ENCODE results near the gene MPPE1. TPM values are rescaled to one million over a fixed set of nuclear protein-coding genes. Genes with fewer than 3 reads are reported as not detected.

MPPE1 gene
- total RNA-seq, 1 experiment from 2014 or later, result 21.4 TPM

- BruUV-seq (replicated peaks), result no TSS peak
- POLR2A ChIA-PET, result no interaction called here
- RAD21 ChIA-PET (ENCODE audit: low non-redundant PET in 1 of 2, low total read pairs in 2 of 2, uncharacterized antibody in 2 of 2, unreplicated experiment in 2 of 2), result no interaction called here
- H3K27ac ChIP-seq (ENCODE audit: low read depth, low read length), result no peak overlapping the region
- H3K36me3 ChIP-seq (ENCODE audit: control insufficient read depth in 1 of 2, insufficient read depth in 2 of 2, low read length in 2 of 2), result no peaks in the 10 kb centered on the region
- H3K4me1 ChIP-seq (ENCODE audit: control insufficient read depth in 1 of 2, insufficient read depth in 2 of 2, low read length in 2 of 2), result peaks cover 3 to 6% of the 10 kb centered on the region in 2 experiments; a peak in 3 of 4 replicates
- TF ChIP-seq RAD21 (IDR thresholded peaks at IDR 0.05; ENCODE audit: low read depth) (no peak), JUND (IDR thresholded peaks at IDR 0.05) (no peak), ZFX (IDR thresholded peaks at IDR 0.05) (no peak), SRF (IDR thresholded peaks at IDR 0.05; ENCODE audit: low read depth) (no peak), ELF1 (IDR thresholded peaks at IDR 0.05; ENCODE audit: borderline replicate concordance, low read depth) (no peak), CTCF (IDR thresholded peaks at IDR 0.05 in 2 of 3, conservative IDR thresholded peaks at IDR 0.05 in 1 of 3; ENCODE audit: borderline replicate concordance in 1 of 3, insufficient read depth in 1 of 3, low read depth in 2 of 3, low read length in 2 of 3) (no peak), FOSL1 (IDR thresholded peaks at IDR 0.05; ENCODE audit: low read depth) (no peak), YY1 (IDR thresholded peaks at IDR 0.05; ENCODE audit: extremely low read depth, insufficient replicate concordance, low read depth, low read length) (no peak), EZH2phosphoT487 (IDR thresholded peaks at IDR 0.05; ENCODE audit: borderline replicate concordance) (no peak)
- TF ChIP-seq, protein P1, sequence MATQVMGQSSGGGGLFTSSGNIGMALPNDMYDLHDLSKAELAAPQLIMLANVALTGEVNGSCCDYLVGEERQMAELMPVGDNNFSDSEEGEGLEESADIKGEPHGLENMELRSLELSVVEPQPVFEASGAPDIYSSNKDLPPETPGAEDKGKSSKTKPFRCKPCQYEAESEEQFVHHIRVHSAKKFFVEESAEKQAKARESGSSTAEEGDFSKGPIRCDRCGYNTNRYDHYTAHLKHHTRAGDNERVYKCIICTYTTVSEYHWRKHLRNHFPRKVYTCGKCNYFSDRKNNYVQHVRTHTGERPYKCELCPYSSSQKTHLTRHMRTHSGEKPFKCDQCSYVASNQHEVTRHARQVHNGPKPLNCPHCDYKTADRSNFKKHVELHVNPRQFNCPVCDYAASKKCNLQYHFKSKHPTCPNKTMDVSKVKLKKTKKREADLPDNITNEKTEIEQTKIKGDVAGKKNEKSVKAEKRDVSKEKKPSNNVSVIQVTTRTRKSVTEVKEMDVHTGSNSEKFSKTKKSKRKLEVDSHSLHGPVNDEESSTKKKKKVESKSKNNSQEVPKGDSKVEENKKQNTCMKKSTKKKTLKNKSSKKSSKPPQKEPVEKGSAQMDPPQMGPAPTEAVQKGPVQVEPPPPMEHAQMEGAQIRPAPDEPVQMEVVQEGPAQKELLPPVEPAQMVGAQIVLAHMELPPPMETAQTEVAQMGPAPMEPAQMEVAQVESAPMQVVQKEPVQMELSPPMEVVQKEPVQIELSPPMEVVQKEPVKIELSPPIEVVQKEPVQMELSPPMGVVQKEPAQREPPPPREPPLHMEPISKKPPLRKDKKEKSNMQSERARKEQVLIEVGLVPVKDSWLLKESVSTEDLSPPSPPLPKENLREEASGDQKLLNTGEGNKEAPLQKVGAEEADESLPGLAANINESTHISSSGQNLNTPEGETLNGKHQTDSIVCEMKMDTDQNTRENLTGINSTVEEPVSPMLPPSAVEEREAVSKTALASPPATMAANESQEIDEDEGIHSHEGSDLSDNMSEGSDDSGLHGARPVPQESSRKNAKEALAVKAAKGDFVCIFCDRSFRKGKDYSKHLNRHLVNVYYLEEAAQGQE (IDR thresholded peaks at IDR 0.05; ENCODE audit: low read depth), result no peak
- intact Hi-C loops (cut with micrococcal nuclease), result no loop called here
- ATAC-seq (no peak), DNase-seq (ENCODE audit: low read depth, low spot score) (no peak)
- H3K27me3 ChIP-seq (ENCODE audit: insufficient read depth, low read length), result no peaks in the 10 kb centered on the region
- H3K9me3 ChIP-seq (ENCODE audit: control insufficient read depth in 1 of 2, insufficient read depth in 1 of 2, low read depth in 1 of 2, low read length in 2 of 2), result no peaks in the 10 kb centered on the region
- H3K79me2 ChIP-seq (ENCODE audit: insufficient read depth, low read length), result no peaks in the 10 kb centered on the region
- CTCF ChIA-PET, result no interaction called here
- H2AFZ ChIP-seq (ENCODE audit: low read depth, low read length, poor library complexity, severe bottlenecking), result no peak overlapping the region
- H3K9me2 ChIP-seq (ENCODE audit: insufficient read depth), result no peaks in the 10 kb centered on the region
- no peak overlapping the region for H3K4me2 ChIP-seq (ENCODE audit: low read length)
- no peaks in the 10 kb centered on the region for H4K20me1 ChIP-seq (ENCODE audit: insufficient read depth)
- H3K9ac ChIP-seq (ENCODE audit: low read length), result no peak overlapping the region
- H3K4me3 ChIP-seq (replicated peaks in 1 of 2; ENCODE audit: low read depth in 1 of 2, low read length in 2 of 2), result no peak overlapping the region
Observed at GRCh38 chr18:11882636-11883035, 25.5 kb downstream of the MPPE1 start.

Data from HCT116 (cell line).